Measurements from ENCODE around the gene NKAIN2.
A peak's percentile ranks its signal among the peaks of the same experiment; 100 is the strongest.

Gene NKAIN2

GRCh38 chr6:124792386-124792785 lies 988.7 kb downstream of the NKAIN2 start:
- no peak for DNase-seq

DNA sequence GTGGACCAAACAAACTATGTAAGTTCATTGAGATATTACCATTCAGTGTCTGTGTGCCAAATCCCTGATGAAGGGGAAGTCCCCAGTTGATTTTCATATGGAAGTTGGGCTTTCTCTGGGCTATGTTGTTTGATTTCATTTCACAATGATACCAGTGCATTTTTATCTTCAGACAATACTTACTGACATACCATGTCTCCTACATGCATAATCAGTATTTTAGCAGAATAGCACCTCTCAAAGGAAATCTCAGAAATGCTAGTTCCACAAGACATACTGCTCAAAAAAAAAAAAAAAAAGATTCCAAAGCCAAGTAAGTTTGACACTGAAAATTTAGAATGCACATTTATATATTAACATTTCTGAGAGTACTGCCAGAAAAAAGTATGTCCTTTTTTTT lies 989.7 kb downstream of the NKAIN2 start:
- peak; percentile 17 for DNase-seq

DNA sequence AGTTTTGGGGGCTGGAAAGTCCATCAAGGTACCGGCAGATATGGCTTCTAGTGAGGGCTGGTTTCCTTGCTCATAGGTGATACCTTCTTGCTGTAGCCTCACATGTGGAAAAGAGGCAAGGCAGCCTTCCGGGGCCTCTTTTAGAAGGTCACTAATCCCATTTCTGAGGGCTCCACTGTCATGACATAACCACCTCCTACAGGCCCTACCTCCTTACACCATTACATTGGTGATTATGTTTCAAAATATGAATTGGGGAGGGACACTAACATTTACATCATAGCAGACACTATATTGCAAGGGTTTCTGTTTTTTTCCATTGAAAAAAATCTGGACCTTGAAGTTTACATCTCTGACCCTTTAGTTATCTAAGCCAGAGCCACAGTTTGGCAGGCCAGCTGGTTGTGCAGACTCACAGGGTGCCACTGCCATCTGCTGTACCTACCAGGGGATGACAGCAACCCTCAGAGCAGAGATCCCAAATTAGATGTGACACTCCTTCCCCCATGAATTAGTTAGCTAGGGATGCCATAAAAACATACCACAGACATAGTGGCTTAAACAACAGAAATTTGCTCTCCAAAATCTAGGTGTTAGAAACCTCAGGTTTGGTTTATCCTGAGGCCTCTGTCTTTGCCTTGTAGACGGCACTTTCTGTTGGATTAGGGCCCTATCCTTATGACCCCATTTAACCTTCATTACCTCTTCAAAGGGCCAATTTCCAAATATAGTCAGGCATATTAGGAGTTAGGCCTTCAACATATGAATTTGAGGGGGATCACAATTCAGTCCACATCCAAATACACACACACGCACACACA lies 992.2 kb downstream of the NKAIN2 start:
- peak; percentile 21 for DNase-seq

DNA sequence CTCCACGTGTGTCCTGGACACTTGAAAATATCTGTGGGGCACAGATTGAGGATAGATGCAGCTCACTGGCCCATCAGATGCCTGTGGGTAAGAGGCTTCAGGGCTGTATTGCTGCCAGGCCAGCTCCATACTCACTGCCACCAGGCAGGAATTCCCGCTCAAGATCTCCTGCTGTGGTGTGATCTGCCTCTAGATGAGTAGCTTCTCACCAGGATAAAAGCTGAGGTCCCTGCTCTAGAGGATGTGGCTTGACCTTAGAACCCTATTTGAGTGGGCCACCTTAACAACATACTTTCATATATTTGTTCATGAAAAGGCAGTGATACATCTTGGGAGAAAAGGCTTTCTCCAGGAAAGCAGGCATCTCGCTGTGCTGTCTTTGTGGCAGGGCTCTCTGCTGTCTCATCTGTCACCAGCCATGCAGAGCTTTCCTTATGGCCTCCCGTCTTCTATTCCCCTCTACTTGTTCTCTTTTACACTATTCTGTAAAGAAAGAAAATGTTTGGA lies 992.9 kb downstream of the NKAIN2 start:
- no peak for DNase-seq

GRCh38 chr6:124797224-124797623 lies 993.6 kb downstream of the NKAIN2 start:
- no peak for DNase-seq

GRCh38 chr6:124798942-124799496 lies 995.4 kb downstream of the NKAIN2 start:
- DNase-seq: peak; percentile 3

- no peak for DNase-seq
These were observed 996.0 kb downstream of the NKAIN2 start for GRCh38 chr6:124799638-124800037.

DNA sequence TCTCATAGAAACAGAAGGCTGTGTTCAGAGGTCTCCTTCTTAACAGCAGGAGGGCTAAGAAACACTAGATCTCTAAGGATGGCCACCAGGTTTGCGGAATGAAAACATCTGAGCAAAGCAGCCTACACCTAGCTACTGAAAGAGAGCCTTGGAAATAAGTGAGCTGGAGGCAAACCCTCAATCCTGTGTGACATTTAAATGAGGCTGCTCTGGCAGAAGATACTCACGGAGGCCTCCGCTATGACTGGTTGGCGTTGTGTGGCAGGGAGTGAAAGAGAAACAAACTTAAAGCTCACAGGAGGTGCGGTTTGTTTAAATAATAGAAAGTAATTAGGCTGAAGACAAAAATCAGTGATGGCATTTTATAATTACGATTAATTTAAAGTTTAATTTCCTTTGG lies 996.6 kb downstream of the NKAIN2 start:
- DNase-seq: no peak

- no peak for DNase-seq
These were observed 1008.4 kb downstream of the NKAIN2 start for GRCh38 chr6:124812067-124812466.

DNA sequence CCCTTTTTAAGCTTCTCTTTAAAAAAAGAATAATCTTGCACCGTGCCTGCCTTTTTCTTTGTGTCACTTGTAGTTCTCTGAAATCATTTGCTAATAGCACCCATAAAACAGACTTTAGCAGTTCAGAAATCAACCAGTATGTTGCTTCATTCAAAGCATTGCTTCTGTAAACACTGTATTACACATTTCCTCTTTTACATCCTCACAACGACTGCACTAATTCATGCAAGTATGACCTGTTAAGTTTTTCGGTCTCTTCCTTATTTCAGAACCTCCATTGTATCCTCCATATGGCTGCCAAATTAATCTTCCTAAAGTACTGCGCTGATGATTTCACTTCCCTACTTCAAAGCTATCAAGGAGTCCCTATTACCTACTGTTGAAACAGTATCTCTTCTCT lies 1015.7 kb downstream of the NKAIN2 start:
- DNase-seq: no peak

DNA sequence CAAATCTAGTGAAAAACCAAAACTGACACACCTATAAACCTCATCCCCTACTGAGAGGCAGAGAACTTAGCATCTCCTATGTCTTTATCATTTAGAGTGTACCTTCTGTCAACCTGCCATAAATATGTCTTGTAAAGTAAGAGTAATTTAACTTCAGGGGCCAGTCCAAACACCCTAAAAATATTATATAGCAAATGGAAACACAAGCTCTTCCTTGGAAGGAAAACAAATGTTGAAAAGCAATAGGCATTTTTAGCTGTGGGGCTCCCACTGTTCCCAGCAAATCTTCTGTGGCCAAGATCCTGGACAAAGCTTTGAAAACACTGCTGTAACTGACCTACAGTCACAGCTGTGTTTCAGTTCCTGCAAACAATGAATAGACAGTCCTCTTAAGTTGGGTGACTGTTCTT lies 1018.5 kb downstream of the NKAIN2 start:
- no peak for DNase-seq

DNA sequence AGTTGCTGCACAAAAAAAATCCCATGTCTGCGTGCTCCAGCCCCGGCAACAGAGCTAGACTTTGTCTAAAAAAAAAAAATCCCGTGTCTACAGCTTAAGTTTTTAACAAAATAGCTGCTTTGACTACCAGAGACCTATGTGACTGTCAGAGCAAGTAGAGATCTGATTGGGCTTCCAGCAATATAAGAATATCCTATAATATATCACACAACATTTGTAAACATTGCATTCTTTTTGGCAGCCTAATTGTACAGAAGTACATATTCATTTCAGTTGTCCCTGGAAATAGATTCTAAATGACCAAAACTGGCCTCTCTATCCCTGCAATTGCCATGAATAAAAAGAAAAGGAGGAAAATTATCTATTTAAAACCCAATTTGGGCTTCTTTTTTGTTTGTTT lies 1019.1 kb downstream of the NKAIN2 start:
- no peak for DNase-seq

DNA sequence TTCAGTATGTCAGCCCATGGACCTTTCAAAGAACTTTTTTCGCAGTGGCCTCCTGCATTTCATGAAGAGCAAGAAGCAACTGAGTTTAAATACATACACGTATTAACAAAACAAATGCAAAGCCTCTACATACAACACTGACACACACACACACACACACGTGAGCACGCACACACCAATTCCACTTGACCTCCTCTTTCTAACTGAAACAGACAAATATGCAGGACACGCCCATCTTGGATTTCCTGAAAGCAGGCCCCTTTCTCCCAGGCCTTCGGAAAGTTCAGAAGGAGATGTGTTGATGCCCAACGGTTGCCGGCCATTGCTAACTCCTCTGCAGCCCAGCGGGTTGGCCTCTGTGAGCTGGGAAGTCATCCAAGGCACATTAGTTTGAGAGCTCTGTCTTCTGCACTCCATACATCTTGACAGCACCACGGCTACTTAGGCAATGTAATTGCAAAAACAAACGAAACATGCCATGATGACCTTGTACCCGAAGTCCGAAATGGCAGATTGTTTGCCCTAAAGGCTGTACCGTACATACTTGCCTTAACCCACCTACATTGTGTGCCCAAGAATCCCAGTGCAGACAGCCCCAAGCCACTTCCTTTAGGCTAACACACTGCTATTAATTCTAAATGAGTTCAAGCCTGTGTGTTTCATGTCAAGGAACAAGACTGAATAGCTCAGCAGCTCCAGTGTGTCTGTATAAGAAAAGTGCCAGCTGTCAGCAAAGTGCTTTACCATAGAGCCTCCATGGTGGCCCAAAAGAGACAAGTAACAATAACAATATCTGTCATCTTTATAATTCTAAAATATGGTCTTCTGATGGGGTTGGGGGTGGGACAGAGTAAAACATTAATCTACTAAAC lies 1019.8 kb downstream of the NKAIN2 start:
- no peak for DNase-seq

GRCh38 chr6:124825564-124825963 lies 1021.9 kb downstream of the NKAIN2 start:
- DNase-seq: no peak

DNA sequence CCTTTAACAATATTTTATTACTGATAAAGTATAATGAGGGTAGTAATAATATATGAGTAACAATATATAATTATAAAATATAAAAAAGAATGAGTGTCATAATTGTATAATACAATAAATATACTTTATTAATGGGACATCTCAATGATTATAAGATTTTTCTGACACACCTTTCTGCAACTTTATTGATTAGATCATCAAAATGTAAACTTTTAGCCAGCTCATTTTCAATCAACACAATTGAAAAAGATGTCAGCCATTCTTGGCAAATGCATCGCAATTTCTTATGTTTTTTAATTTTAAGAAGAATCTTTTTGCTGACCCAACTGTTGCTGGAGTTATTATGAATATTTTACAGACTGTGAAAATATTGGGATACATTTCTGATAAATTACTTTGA lies 1026.2 kb downstream of the NKAIN2 start:
- DNase-seq: no peak

- no peak for DNase-seq
These were observed 1026.8 kb downstream of the NKAIN2 start for GRCh38 chr6:124830506-124830905.

DNA sequence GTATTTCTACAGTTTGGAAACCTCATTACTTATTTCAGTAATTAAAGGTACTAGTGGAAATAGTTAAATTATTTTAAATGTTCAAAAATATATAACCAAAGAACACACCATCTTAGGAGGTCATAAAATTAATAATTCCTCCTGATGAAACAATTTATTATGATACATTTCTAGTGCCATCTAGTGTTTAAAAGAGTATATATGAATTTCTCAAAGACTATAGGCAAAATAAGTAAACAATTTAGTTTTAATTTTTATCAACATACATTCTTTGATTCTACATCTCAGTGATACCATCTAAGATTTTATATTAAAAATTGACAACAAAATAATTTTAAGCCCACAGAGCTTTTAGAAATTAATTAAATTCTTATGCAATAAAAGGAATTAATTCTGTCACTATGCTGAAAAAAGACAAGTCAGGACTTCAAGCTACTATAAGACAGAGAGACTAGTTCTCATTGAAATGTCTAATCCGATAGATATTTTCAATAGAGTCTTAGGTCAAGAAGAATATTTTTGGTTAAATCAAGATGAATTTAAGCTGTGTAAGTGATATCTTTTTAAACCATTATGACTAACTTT lies 1050.8 kb downstream of the NKAIN2 start:
- peak; percentile 18 for DNase-seq

- DNase-seq: no peak
These were observed 1054.1 kb downstream of the NKAIN2 start for GRCh38 chr6:124857746-124858145.

GRCh38 chr6:124858564-124858963 lies 1054.9 kb downstream of the NKAIN2 start:
- DNase-seq: no peak

- no peak for DNase-seq
These were observed 1055.7 kb downstream of the NKAIN2 start for GRCh38 chr6:124859366-124859765.

DNA sequence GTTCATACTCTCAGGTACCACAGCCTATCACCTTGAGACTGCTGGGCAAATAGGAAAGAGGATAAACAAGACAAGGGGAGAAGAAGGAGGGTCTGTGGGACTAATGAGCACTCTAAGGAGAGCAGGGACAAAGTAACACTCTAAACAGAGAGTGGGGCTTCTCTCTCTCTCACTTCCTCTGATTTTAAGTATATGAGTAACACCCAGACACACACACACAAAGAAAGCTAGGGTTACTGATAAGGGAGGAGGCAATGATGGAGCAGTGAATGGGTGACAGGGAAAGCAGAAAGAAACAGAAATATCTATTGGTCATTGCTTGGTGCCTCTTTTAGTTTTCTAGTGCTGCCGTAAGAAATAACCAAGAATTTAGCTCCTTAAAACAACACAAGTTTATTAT lies 1062.4 kb downstream of the NKAIN2 start:
- no peak for DNase-seq

GRCh38 chr6:124867121-124867520 lies 1063.5 kb downstream of the NKAIN2 start:
- no peak for DNase-seq

DNA sequence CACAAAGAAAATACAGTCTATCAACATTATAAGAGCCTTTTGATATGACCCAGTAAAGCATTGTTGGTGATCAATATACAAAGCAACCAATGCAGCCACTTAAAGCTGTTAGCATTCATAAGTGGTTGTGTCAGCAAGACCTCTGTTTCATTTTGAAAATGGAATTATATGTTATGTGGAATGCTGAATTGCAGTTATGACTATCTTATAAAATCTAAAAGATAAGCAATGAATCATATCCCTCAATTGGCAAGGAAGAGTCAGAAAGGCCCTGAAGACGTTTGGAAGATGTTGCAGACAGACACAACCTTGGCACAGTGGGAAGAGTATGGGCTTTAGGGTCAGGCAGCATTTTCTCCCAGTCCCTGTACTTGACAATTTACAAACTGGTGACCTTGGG lies 1064.8 kb downstream of the NKAIN2 start:
- no peak for DNase-seq
